HG02623 (cell line): Measurements from ENCODE around the gene SYCN.

Experiments used
- ATAC-seq: cut with Tn5 transposase; IDR thresholded peaks from one replicate; pipeline ENCODE4 v1.9.1; 2021; ENCODE audit warnings: moderate library complexity; ENCODE audit not compliant: unreplicated experiment

Gene SYCN

DNA sequence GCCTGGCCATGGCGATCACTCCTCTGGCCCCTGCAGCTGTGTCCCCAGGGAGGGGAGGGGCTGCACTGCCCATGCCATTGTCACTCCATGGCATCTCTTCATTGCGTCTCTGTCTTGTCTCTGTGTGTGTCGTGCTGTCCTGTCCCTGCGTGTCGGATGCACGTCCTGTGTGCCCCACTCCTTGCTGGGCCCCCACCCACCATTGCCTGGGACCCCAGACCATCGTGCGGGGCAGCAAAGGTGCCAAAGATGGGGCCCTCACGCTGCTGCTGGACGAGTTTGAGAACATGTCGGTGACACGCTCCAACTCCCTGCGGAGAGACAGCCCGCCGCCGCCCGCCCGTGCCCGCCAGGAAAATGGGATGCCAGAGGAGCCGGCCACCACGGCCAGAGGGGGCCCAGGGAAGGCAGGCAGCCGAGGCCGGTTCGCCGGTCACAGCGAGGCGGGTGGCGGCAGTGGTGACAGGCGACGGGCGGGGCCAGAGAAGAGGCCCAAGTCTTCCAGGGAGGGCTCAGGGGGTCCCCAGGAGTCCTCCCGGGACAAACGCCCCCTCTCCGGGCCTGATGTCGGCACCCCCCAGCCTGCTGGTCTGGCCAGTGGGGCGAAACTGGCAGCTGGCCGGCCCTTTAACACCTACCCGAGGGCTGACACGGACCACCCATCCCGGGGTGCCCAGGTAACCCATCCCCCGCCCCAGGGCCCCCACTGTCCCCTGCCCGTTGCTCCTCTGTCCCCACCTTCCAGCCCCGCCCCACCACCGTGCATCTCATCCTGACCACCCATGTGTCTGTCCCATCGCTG, 31.2 kb downstream of the SYCN start:
- no peak for ATAC-seq

- no peak for ATAC-seq
Measured at GRCh38 chr19:39171479-39172465, 32.3 kb downstream of the SYCN start.

DNA sequence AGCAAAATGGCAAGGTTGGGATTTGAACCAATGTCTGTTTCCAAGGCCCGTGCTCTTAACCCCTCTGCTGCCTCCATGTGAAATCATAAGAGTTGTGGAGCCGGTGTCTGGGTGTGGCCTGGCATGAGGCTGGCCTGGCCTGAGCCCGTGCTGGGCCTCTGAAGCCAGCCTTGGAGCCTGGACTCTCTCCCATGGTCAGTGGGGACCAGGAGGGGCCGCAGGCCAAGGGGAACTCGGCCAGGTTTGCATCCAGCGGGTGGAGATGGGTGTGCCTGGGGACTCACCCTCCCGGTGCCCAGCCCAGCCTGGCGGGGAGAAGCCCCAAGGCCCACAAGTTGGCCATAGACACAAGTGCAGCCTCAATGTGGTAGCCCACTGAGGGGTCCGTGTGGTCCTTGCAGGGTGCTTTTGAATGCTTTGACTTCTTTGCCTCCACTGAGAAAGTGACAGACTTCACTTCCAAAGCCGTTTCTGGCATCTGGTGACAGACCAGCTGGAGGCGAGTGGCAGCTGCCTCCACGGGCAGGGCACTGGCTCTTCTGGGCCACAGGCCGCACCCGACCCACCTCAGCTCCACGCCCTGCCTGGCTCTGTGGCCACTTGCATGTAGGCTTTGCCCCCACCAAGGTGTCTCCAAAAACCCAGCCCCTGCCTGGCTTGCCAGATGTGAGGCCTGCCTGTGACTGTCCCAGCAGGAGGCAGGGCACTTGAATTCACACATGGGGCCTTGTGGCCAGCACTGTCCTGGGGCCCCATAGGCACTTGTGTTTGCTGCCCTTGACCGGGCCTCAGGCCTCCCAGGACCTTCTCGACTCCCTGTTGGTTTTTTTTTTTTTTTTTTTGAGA, 33.5 kb downstream of the SYCN start:
- no peak for ATAC-seq

DNA sequence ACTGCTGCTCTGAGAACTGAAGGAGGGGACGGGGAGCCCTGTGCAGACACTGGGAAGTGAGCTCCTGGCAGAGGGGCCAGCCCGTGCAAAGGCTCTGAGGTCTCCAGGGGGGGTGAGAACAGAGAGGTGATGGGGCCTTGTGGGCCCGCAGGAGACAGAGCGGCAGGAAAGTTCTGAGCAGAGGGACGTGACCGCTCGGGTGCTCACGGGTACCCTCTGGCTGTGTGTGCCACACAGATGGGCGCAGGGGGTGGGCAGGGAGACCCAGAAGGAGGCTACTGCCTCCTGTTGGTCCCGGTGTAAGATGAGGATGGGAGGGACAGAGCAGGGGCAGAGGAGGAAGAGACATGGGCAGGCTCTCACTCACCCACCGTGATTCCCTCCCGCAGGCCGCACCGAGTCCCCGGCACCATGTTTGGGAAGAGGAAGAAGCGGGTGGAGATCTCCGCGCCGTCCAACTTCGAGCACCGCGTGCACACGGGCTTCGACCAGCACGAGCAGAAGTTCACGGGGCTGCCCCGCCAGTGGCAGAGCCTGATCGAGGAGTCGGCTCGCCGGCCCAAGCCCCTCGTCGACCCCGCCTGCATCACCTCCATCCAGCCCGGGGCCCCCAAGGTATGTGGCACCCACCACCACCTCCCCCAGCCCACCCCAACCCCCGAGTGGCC, 34.8 kb downstream of the SYCN start:
- no peak for ATAC-seq

DNA sequence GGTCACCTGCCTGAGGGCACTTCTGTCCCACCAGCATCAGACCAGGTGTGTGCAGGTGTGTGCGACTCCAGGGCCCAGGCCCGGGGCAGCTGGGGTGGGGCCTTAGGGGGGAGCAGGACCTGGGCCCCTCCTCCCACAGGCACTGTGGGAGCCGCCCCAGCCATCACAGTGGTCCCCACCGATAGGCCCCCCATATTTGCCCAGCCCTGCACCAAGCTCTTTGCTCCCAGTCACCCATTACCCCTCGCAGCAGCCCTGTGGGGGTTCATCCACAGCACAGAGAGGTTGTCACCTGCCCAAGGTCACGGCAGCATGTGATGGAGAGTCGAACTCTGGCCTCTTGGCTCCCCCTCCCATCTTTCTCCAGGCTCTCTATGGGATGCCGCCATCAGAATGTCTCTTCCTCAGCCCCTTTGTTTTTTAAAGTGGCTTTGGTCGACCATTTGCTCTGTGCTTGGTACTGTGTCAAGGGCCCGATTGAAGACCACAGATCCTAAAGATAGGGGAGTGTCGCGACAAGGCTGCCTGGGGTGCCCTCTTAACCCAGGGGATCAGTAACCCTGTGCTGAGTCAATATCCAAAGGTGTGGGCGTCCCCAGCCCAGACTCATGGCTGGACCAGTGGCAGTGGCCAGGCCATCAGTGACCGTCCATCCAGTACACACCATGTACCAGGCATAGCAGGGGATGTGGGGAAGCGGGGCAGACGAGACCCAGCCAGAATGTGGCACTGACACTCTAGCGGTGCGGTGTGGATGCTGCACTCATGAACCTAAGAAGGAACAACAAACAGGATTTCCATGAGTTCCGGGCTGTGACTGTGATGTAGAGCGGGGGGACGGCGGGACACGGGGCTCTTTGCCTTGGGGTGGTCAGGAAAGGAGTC, 35.6 kb downstream of the SYCN start:
- ATAC-seq = no peak

- no peak for ATAC-seq
Measured at GRCh38 chr19:39167461-39168257, 36.4 kb downstream of the SYCN start.

GRCh38 chr19:39166571-39167391, 37.3 kb downstream of the SYCN start:
- no peak for ATAC-seq

DNA sequence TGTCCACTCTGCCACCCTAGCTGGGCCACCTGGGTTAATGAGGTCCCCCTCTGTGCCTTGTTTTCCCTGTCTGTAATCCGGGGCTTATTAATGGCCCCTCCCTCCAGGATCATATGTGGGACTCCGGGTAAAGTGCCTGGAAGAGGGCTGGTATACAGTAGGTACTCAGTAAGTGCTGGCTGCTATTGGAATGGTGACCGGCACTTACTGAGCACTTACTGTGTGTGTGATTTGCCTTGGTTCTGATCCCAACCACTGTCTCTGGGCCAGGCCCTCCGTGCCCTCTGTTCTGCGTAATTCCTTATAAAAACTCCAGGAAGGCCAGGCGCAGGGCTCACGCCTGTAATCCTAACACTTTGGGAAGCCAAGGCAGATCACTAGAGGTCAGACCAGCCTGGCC, 38.2 kb downstream of the SYCN start:
- no peak for ATAC-seq

- no peak for ATAC-seq
Measured at GRCh38 chr19:39164289-39164688, 39.8 kb downstream of the SYCN start.

DNA sequence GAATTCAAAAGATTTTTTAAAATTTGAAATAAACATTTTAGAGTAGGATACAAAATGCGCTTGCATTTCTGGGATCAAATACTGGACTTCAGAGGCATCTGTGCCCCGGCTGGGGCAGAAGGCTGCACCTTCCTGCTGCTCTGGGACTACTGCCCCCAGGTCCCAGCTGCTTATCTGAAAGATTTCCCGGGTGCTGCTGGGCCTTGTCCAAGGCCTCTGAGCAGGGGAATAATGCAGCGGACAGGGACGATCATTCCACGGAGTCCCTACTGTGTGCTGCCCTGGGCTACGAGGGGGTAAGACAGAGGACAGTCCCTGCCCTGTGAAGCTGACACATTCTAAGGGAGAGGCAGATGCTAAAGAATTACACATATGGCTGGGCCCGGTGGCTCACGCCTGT, 40.4 kb downstream of the SYCN start:
- no peak for ATAC-seq

- ATAC-seq = no peak
Measured at GRCh38 chr19:39162441-39163043, 41.5 kb downstream of the SYCN start.

DNA sequence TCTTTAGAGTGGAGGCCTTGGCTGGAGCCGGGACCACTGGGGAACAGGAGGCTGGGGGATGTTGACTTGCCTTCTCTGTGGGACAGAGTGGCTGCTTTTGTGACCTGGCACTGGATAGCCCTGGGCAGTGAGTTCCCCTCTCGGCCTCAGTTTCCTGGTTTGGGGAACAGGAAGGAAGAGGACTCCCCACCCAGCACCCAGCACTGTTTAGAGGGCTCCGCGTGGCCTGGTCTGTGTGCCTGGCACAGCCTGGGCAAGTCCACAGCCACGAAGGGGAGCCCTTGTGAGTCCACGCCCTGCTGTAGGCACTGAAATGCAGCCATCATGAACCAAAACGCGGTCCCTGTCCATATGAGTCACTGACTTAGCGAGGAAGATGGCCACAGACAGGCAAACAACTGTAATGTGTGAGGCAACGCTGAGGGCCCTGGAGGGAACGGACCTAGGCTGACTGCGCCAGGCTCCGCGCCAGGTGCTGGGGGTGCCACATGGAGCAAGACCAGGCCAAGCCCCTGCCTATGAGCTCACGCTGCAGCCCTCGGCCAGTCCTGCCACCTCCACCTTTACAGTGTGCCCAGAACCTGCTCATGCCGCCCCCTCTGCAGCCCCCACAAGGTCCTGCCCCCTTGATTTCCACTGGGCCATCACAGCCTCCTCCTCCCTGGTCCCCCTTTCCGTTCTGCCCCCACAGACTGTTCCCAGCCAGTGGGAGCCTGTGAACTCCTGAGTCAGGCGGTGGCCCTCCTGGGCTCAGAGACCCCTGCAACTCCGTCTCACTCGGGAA, 43.0 kb downstream of the SYCN start:
- ATAC-seq = no peak

- no peak for ATAC-seq
Measured at GRCh38 chr19:39160523-39160861, 43.6 kb downstream of the SYCN start.

GRCh38 chr19:39158646-39159260, 45.3 kb downstream of the SYCN start:
- no peak for ATAC-seq

DNA sequence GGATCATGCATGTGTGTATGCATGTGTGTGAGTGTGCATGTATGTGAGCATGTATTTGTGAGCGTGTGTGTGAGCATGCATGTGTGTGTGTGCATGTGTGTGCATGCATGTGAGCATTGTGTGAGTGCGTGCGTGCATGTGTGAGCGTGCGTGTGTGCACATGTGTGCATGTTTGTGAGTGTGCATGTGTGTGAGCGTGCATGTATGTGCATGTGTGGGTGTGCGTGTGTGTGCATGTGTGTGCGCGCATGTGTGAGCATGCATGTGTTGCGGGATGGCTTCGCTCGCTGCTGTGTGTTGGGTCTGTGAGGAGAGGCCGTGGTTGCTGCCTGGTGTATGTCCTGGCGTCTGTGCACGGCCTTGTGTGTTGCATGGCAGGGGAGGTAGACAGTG, 46.1 kb downstream of the SYCN start:
- no peak for ATAC-seq

DNA sequence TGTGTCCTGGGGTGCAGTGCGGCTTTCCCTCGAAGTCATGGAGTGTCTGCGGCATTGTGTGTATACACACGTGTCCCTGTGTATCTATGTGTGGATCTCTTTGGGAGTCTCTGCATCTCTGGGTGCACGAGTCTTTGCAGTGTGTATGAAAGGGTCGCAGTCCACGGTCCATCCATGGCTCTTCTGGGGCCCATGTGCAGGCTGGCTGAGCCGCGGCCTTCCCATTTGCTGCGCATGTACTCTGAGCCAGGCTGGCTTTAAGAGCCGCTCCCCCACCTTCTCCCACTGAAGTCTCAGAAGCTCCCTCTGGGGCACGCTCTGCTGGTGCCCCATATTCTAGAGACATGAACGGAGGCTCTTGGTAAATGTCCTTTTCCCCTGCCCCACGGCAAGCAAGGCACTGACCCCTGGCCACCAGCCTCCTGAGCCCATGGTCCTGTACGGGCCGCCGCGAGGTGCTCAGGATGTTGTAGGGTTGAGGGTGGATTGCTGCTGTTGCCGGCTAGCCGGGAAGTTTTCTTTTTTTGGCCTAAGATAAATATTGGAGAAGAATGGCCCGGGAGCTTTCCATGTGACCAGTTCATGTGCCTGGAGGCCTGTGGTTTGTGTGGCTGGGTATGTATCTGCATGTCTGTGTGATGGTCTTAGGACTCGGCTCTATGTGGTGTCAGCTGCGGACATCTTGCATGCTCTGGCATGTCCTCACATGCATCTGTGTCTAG, 46.6 kb downstream of the SYCN start:
- no peak for ATAC-seq
